RWPE2 (cell line): Measurements from ENCODE around the gene PTPRA.

Source experiments
- ATAC-seq: fragments of 200-7000 bp; cut with Tn5 transposase; 3 replicates; pipeline ENCODE4 v1.9.1; 2021; ENCODE audit warnings: low read depth
- DNase-seq: peaks from one replicate; pipeline ENCODE4 v3.0.0-alpha.2; 2020; ENCODE audit warnings: low spot score
- H3K27ac ChIP-seq: fragments of 450-650 bp; 2 replicates; pipeline ENCODE4 v1.5.1; 2017; ENCODE audit warnings: mild to moderate bottlenecking; ENCODE audit not compliant: poor library complexity, severe bottlenecking
- H3K27me3 ChIP-seq: fragments of 250-450 bp; sonication (Bioruptor Pico); 2 replicates; pipeline ENCODE4 v1.5.1; 2021; ENCODE audit warnings: mild to moderate bottlenecking, moderate library complexity; ENCODE audit not compliant: insufficient read depth, poor library complexity, severe bottlenecking
- H3K36me3 ChIP-seq: fragments of 250-450 bp; sonication (Bioruptor Pico); 2 replicates; pipeline ENCODE4 v1.5.1; 2020; ENCODE audit warnings: low read depth, mild to moderate bottlenecking, moderate library complexity
- H3K4me1 ChIP-seq: fragments of 250-450 bp; sonication (Bioruptor Pico); 2 replicates; pipeline ENCODE4 v1.5.1; 2021; ENCODE audit warnings: mild to moderate bottlenecking, moderate library complexity; ENCODE audit not compliant: insufficient read depth, poor library complexity, severe bottlenecking
- H3K4me3 ChIP-seq: fragments of 250-450 bp; sonication (Bioruptor Pico); 2 replicates; pipeline ENCODE4 v1.5.1; 2021; ENCODE audit warnings: mild to moderate bottlenecking, moderate library complexity; ENCODE audit not compliant: severe bottlenecking
- H3K9me3 ChIP-seq: fragments of 250-450 bp; sonication (Bioruptor Pico); 2 replicates; pipeline ENCODE4 v1.5.1; 2021; ENCODE audit warnings: mild to moderate bottlenecking, moderate library complexity; ENCODE audit not compliant: severe bottlenecking
- CTCF ChIP-seq: fragments of 450-650 bp; IDR thresholded peaks from one replicate; pipeline ENCODE4 v1.5.1; 2017; ENCODE audit warnings: mild to moderate bottlenecking, moderate library complexity; ENCODE audit not compliant: poor library complexity, severe bottlenecking

PTPRA gene

DNA sequence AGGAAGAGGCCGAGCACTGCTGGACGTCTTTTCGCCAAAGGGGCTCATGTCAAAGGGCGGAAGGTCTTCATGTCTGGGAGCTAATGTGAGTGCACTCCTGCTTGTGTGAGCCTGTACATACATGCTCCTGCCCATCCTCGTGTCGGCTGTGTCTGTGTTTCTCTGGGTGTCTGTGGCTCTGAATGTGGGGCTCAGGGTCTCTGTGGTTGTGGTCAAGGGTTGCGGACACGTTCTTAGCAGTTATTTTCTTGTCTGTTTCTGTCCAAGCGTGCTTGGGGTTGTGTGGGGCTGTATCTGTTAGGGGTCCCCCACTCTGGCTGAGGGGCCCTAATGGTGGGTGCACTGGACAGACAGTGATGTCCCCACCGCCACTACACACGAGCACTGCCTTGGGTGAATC lies 208.4 kb downstream of the PTPRA start:
- no peaks in the 10 kb centered on the region for H3K36me3 ChIP-seq
- H3K27me3 ChIP-seq: peaks cover 26% of the 10 kb centered on the region
- ATAC-seq (no peak), DNase-seq (no peak)
- H3K4me3 ChIP-seq: no peak overlapping the region
- H3K9me3 ChIP-seq: no peaks in the 10 kb centered on the region
- H3K4me1 ChIP-seq: no peaks in the 10 kb centered on the region
- no peak for TF ChIP-seq CTCF
- no peak overlapping the region for H3K27ac ChIP-seq

DNA sequence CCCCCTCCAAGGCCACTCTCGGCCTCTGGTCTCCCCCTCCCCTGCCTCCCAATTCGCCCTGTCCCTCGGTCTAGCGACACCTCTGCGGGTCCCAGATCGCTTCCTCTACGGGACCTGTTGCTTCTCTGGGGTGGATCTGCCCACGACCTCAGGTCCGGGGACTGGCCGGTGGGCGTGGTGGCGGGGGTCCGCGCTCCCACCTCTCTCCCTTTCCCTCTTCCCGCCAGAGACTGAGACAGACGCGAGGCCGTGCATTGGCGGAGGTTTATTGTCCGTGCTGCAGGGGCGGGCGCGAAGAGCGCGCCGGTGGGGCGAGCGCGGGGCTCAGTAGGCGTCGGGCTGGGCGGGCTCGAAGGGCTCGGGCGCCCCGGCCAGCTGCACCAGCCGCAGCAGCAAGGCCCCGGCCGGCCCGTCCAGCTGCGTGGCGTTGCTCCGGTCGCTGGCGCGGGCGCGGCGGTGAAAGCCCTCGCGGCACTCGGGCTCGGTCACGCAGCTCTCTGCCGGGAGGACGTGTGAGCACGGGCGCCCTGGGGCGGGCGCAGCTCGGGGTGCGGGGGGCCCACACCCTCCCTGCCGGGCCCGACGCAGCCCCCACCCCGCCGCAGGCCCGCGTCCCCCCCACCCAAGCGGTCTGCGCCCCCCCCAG lies 209.1 kb downstream of the PTPRA start:
- ATAC-seq (no peak), DNase-seq (no peak)
- H3K4me3 ChIP-seq: no peak overlapping the region
- no peaks in the 10 kb centered on the region for H3K4me1 ChIP-seq
- no peaks in the 10 kb centered on the region for H3K9me3 ChIP-seq
- no peak for TF ChIP-seq CTCF
- H3K27me3 ChIP-seq: peaks cover 26% of the 10 kb centered on the region
- H3K36me3 ChIP-seq: no peaks in the 10 kb centered on the region
- H3K27ac ChIP-seq: no peak overlapping the region

GRCh38 chr20:3082955-3083952 lies 210.0 kb downstream of the PTPRA start:
- no peak overlapping the region for H3K4me3 ChIP-seq
- H3K9me3 ChIP-seq: no peaks in the 10 kb centered on the region
- no peak overlapping the region for H3K27ac ChIP-seq
- DNase-seq (no peak), ATAC-seq (peak; percentile 18; the same call in 1 of the 3 replicates)
- TF ChIP-seq CTCF: no peak
- no peaks in the 10 kb centered on the region for H3K36me3 ChIP-seq
- H3K27me3 ChIP-seq: peaks cover 26% of the 10 kb centered on the region
- H3K4me1 ChIP-seq: no peaks in the 10 kb centered on the region

DNA sequence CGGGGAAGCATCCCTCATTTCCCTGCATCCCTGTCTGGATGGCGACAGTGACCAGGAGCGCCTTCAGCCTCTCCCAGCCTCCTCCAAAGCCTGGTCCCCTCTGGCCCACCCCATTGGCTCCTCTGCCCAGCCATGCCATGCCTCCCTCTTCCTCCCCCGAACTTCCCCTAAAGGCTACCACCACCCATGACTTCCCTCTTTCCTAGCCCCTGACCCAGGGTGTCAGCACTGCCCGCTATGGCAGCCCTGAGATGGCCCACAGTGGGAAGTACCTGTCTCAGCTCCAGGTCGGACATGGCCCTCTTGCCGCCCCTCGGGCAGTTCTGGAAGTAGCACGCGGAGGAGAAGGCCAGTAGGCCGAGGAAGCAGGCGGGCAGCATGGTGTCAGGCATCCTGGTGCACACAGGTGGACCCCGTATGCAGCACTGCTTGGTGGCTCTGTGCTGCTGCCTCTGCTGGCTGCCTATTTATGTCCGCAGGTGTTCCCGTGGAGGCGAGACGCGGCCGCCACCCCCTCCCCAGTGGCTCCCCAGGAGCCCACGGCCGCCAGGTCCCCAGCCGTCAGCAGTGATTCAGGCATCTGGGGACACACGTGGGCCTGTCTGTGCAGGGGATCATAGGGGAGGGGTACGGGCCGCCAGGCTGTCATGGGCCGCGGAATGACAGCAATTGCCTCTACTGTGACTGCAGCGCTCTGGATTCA lies 211.2 kb downstream of the PTPRA start, which contains the start of gene AVP:
Gene AVP, minus strand, starts transcription at position 442 of the 703 bp plus-strand sequence. Its CDS starts 50 bp downstream, at position 392.
- Histone ChIP-seq H3K4me3 (no peak within 1 kb of the TSS), H3K27me3 (peaks cover 26% of the 10 kb centered on the region), H3K36me3 (no peaks in the 10 kb centered on the region), H3K27ac (no peak within 1 kb of the TSS), H3K9me3 (no peaks in the 10 kb centered on the region), H3K4me1 (no peaks in the 10 kb centered on the region)
- TF ChIP-seq CTCF: no peak
- ATAC-seq: no peak
- no peak for DNase-seq
